ENCODE results near the gene NYAP1. TPM values are rescaled to one million over a fixed set of nuclear protein-coding genes. Genes with fewer than 3 reads are reported as not detected.
"Not testable (repeated sequence)": the region's sequence is repeated elsewhere in the genome, so short reads cannot be mapped to it uniquely, and the experiment has no call there.

NYAP1 gene
- 1 to 10 TPM; 1.3 to 1.8 (median 1.4) TPM for polyA plus RNA-seq (ENCODE audit: insufficient read length in 3 of 3)

- DNase-seq (ENCODE audit: low read depth in 3 of 3, low spot score in 2 of 3) = no peak
Observed at GRCh38 chr7:100483722-100484672, at the start of gene NYAP1. Gene NYAP1 (plus strand): TSS chr7:100483927. CDS start chr7:100485312, 1,385 bp downstream.

- no peak for DNase-seq (ENCODE audit: low read depth in 3 of 3, low spot score in 2 of 3)
Observed at GRCh38 chr7:100434297-100435144, 49.2 kb upstream of the NYAP1 start.

GRCh38 chr7:100435401-100436304 is 48.1 kb upstream of the NYAP1 start:
- no peak for DNase-seq (ENCODE audit: low read depth in 3 of 3, low spot score in 2 of 3)

- DNase-seq (ENCODE audit: low read depth in 3 of 3, low spot score in 2 of 3) = no peak
Observed at GRCh38 chr7:100437150-100438100, 46.3 kb upstream of the NYAP1 start.

GRCh38 chr7:100438172-100438571 is 45.6 kb upstream of the NYAP1 start:
- no peak for DNase-seq (ENCODE audit: low read depth in 3 of 3, low spot score in 2 of 3)

GRCh38 chr7:100438731-100439130 is 45.0 kb upstream of the NYAP1 start:
- DNase-seq (ENCODE audit: low read depth in 3 of 3, low spot score in 2 of 3) = not testable (repeated sequence)

- not testable (repeated sequence) for DNase-seq (ENCODE audit: low read depth in 3 of 3, low spot score in 2 of 3)
Observed at GRCh38 chr7:100439244-100439643, 44.5 kb upstream of the NYAP1 start.

- no peak for DNase-seq (ENCODE audit: low read depth in 3 of 3, low spot score in 2 of 3)
Observed at GRCh38 chr7:100441641-100442535, 41.8 kb upstream of the NYAP1 start.

- no peak for DNase-seq (ENCODE audit: low read depth in 3 of 3, low spot score in 2 of 3)
Observed at GRCh38 chr7:100443096-100443840, 40.5 kb upstream of the NYAP1 start.

GRCh38 chr7:100444311-100445278 is 39.1 kb upstream of the NYAP1 start:
- DNase-seq (ENCODE audit: low read depth in 3 of 3, low spot score in 2 of 3) = no peak

- no peak for DNase-seq (ENCODE audit: low read depth in 3 of 3, low spot score in 2 of 3)
Observed at GRCh38 chr7:100446040-100446439, 37.7 kb upstream of the NYAP1 start.

- DNase-seq (ENCODE audit: low read depth in 3 of 3, low spot score in 2 of 3) = not testable (repeated sequence)
Observed at GRCh38 chr7:100447363-100447762, 36.4 kb upstream of the NYAP1 start.

GRCh38 chr7:100449190-100449795 is 34.4 kb upstream of the NYAP1 start:
- no peak for DNase-seq (ENCODE audit: low read depth in 3 of 3, low spot score in 2 of 3)

GRCh38 chr7:100452513-100452912 is 31.2 kb upstream of the NYAP1 start:
- no peak for DNase-seq (ENCODE audit: low read depth in 3 of 3, low spot score in 2 of 3)

- DNase-seq (ENCODE audit: low read depth in 3 of 3, low spot score in 2 of 3) = not testable (repeated sequence)
Observed at GRCh38 chr7:100453854-100454253, 29.9 kb upstream of the NYAP1 start.

- DNase-seq (ENCODE audit: low read depth in 3 of 3, low spot score in 2 of 3) = no peak
Observed at GRCh38 chr7:100455206-100455605, 28.5 kb upstream of the NYAP1 start.

Measured in right renal cortex interstitium (tissue), 3 donors.